COLO668 (cell line): ENCODE results near the gene BABAM2.

ENCODE experiments used
- DNase-seq: peaks from one replicate; lab custom pipeline; 2025; ENCODE audit not compliant: unreplicated experiment; lab: John Stamatoyannopoulos, UW

BABAM2 gene

DNA sequence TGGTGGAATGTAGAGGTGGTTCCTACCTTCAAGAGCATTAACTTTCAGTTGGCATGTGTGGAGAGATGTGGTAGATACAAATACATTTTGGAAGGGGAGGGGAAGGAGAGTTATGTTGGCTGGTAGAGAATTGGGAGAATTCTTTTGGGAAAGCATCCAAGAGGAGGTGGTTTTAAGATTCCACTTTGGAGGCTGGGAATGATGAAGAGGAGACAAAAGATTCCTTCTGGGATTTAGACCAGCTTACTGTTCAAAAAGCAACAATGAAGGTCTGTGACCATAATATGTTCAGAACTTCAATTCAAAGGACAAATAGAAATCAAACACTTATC is 381.4 kb downstream of the BABAM2 start:
- DNase-seq, result no peak

GRCh38 chr2:28273751-28274150 is 383.2 kb downstream of the BABAM2 start:
- DNase-seq, result no peak

GRCh38 chr2:28274911-28275685 is 384.6 kb downstream of the BABAM2 start:
- DNase-seq, result peak; percentile 17

DNA sequence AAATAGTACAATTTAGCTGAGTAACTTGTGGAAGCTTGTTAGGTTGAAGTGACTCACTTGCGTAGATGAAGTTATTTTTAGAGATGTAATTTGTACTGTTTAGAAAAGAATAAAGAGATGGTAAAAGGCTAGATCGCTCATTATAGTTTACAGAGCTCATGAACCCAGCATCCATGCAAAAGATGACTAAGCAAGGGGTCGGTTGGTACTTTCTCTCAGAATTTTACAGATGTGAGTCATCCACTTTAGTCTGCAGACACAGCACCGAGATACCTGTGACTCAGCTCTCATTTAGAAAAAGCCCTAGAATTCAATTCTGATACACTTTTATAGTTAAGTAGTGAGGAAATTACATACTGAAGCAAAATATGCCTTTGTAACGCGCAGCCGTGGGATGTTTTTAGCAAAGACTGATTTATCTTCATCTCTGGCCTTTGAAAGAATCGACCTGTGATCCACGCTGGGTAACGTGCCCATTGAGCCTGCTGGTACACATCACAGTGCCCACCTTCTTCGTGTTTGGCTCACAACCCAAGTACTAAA is 385.6 kb downstream of the BABAM2 start:
- peak; percentile 31 for DNase-seq

DNA sequence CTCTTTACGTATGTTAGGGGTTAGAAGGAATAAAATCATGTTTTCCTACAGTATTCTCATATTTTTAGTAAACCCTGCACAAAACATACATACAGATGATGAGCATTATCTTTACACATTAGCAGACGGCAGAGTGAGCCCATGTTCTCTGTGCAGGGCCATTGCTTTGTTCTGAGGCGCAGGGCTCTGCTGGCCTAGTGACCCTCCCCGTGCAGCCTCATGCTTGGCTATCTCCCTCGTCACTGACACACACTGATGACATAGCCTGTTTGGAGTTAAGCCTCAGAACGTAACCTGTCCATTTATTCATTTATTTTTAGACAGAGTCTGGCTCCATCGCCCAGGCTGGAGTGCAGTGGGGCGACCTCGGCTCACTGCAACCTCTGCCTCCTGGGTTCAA is 386.3 kb downstream of the BABAM2 start:
- DNase-seq, result no peak

- DNase-seq, result peak; percentile 92
Measured at GRCh38 chr2:28277466-28277865, 386.9 kb downstream of the BABAM2 start.

DNA sequence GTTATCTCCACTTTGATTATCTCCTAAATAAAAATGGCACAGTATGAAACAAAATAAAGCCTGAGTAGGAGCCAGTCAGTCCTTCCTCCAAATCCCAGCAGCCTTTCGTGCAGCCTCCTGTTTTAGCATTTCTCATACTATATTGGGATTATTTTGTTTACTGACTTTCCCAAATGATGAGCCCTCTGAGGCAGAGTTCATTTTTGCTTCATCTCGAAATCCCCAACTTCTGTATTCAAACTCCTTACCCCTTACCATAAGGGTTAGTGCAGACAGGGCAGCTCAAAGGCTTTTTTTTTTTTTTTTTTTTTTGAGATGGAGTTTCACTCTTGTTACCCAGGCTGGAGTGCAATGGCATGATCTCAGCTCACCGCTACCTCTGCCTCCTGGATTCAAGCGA is 388.8 kb downstream of the BABAM2 start:
- no peak for DNase-seq

GRCh38 chr2:28280619-28281018 is 390.1 kb downstream of the BABAM2 start:
- DNase-seq, result no peak

DNA sequence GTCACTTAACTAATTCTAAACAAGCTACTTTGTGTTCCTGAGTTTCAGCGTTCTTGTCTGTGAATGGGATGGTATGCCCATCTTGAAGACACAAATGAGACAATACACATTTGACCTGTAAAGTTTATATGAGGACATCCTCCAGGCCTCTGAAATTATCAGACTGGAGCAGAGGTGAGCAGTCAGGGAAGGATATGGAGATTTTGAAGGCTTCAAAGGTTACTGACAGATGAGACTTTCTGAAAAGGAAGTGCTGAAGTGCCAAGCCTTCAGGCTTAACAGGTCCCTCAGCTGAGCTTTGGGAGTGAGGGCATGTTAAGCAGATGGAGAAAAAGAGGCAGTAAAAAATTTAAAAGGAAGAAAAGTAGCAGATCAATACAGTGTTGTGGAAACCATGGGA is 391.2 kb downstream of the BABAM2 start:
- DNase-seq, result no peak

DNA sequence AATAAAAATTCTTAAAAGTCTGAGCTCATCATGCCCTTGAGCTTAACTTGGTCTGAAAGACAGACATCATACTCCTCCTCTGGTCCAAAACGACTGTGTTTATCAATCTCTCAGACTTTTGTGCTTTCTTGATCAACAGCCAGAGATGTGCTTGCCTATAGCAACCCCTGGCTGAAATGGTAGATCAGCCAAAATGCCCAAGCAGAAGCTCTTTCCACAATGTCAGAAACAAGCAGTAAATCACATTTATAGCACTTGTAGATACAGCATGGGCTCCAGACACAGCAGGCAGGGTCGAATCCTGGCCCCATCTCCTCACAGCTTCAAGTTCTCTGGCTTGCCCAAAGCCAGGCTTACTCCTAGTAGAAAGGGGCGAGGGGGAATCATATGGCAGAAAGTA is 391.7 kb downstream of the BABAM2 start:
- no peak for DNase-seq

DNA sequence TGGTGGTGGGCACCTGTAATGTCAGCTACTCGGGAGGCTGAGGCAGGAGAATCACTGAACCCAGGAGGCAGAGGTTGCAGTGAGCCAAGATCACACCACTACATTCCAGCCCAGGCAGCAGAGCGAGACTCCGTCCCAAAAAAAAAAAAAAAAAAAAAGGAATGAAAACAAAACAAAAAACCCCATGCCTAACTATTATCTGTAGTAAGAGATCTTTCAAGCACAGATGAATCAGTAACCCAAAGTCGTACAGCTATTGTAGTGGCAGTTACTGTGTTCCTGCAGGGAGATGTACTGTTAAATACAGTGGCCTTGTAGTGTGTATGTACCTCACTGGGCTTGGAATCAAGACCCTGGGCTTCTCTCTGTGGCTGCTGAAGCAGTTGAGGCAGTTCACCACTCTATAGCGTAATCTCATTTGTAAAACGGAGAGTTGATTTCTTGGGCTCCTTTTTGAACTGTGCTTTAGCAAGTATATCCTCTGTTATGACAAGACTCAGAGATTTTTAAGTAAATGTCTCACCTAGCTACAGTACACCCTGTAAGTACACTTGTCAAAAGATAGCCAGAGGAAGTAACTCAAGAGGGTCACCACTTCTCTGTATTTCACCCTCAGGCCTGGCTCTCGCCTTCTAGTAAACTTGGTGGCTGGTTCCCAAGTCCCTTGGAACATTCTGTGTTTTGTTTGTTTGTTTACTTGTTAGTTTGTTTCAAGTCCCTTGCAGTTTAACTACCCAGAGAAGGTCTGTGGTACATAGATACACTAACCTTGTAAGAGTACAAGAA is 392.5 kb downstream of the BABAM2 start:
- DNase-seq, result no peak

DNA sequence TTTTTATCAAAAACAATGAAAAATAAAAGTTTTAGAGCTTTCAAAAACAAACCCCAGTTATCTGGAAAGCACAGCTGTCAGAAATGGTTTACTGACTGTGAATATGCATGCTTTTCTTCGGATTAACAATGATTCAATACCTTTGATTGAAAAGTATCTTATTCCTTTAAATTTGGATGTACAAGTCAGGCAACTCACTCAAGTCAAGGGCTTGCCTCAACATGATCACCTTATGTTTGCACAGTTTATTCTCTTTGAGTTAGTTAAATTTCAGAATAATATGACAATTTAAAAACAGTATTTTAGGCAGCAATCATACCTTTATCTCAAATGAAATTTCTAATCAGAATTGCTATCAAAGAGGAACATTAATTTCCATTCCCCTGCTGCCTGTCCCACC is 393.3 kb downstream of the BABAM2 start:
- no peak for DNase-seq

GRCh38 chr2:28286678-28287077 is 396.1 kb downstream of the BABAM2 start:
- DNase-seq, result no peak

DNA sequence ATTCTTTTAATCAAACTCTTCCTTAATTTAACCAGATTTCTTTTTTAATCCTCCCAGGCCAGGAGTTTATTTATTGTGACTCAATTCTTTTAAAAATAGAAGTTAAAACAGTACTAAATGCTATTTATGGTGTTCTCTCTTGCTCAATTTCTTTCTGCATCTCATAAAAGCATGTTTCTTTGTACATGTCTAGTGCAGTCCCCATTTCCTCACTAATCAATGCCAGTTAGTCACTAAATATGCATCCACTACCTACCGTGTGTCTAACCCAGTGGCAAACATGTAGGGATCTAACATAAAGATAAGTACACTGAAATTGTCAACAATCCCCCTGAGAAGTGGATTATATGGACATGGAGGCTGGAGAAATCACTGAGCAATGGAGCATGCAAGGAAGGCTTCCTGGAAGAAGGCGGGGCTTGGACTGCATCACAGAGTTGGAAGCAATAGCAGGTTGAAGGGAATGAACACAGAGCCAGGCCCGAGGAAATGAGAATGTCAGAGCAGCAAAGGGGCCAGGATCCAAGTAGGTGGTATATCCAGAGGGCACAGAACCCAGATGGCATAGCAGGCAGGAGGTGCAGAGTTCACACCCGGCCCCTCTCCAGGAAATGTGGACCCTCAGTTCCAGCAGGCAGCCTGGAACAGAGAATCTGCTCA is 396.9 kb downstream of the BABAM2 start:
- DNase-seq, result no peak

GRCh38 chr2:28288620-28289019 is 398.1 kb downstream of the BABAM2 start:
- DNase-seq, result no peak

GRCh38 chr2:28291811-28292440 is 401.4 kb downstream of the BABAM2 start:
- DNase-seq, result no peak

DNA sequence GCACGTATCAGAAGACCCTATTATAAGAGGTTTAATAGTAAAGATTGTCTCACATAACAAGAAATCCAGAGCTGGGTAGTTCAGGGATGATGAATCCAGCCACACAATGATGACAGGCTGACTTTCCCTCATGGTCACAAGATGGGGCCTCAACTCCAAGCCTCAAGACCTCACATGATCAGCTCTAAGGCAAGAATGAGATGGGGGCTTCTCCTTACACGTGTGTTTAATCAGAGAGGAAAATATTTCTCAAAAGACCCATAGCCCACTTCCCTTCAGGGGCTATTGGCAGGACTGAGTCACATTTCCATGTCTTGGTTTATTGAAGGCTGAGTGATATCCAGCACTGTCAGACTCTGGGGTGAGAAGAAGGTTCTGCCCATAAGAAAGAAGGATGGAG is 402.0 kb downstream of the BABAM2 start:
- no peak for DNase-seq

DNA sequence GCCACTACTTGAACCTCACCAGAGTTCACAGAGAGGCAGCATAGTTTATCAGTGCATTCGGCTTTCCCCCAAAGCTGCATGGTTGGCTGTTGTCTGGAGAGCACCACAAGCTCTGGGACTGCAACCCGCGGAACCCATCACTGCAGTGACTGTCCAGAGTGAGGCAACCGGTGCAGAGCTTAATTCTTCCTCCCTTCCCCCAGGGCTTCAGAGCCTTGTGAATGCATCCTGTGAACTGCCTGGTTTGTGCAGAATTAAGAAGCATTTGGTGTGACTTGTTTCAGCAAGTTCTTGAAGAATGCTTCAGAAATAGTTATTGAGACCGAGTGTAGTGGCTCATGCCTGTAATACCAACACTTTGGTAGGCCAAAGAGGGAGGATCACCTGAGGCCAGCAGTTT is 402.9 kb downstream of the BABAM2 start:
- DNase-seq, result no peak

DNA sequence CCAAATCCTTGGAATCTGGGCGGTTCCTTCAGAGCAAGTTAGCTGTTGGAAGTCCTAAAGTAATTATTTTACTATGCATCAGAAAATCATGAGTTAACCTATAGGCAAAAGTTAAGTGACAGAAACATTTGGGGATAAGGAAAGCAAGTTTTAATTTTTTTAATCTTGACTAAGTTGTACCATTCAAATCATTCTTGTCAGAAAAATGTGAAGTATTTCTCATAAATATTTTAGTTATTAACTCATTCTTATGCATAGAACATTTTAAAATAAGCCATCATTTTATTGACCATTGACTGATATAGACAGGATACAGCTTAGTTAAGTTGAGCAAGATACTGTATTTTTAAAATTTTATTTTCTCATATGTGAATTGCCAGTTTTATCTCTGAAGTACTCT is 403.9 kb downstream of the BABAM2 start:
- no peak for DNase-seq

GRCh38 chr2:28296243-28296642 is 405.7 kb downstream of the BABAM2 start:
- DNase-seq, result no peak

DNA sequence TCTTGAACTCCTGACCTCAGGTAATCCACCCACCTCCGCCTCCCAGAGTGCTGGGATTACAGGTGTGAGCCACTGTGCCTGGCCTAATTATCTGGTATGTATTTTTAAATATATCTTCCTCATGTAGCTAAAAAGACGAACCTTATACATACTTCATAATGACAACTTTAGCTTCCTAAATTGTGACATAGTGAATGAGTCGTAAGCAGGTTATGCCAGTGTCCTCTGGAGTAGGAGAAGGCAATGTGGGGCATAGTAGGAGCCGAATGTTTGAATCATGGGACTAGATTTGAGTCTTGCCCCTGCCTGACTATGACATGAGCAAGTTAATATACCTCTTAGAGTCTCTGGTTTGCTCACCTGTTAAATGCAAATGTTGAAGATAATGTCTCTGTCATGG is 406.4 kb downstream of the BABAM2 start:
- no peak for DNase-seq
